Neural cell (in vitro differentiated cells): Measurements from ENCODE around the gene XBP1. TPM values are rescaled to one million over a fixed set of nuclear protein-coding genes. Genes with fewer than 3 reads are reported as not detected.

Source experiments
- H2AFZ ChIP-seq: fragments of 200-600, 300-800 bp; sonication (generic), shearing (Covaris generic); 2 replicates; pipeline ENCODE4 v1.6.0; 2014; ENCODE audit warnings: low read depth, mild to moderate bottlenecking, antibody characterized with exemption, low read length, moderate library complexity
- H3F3A ChIP-seq: fragments of 200-600 bp; shearing (Covaris generic); 2 replicates; pipeline ENCODE4 v1.6.1; 2016; ENCODE audit warnings: mild to moderate bottlenecking, moderate library complexity, mixed read lengths, antibody characterized with exemption, low read length; ENCODE audit not compliant: insufficient read depth, poor library complexity, severe bottlenecking
- H3K27ac ChIP-seq: fragments of 200-600, 300-800 bp; sonication (generic), shearing (Covaris generic); 2 replicates; pipeline ENCODE4 v1.5.1; 2014; ENCODE audit warnings: mild to moderate bottlenecking, low read length, moderate library complexity
- H3K27me3 ChIP-seq: fragments of 300-800, 200-600 bp; sonication (generic), shearing (Covaris generic); 2 replicates; pipeline ENCODE4 v1.6.0; 2014; ENCODE audit warnings: mild to moderate bottlenecking, low read depth, low read length, moderate library complexity; ENCODE audit not compliant: insufficient read depth
- H3K36me3 ChIP-seq: fragments of 300-800, 200-600 bp; sonication (generic), shearing (Covaris generic); 2 replicates; pipeline ENCODE4 v1.5.1; 2014; ENCODE audit warnings: mild to moderate bottlenecking, antibody characterized with exemption, low read length, moderate library complexity; ENCODE audit not compliant: insufficient read depth
- H3K4me2 ChIP-seq: fragments of 300-800, 200-600 bp; sonication (generic), shearing (Covaris generic); 2 replicates; pipeline ENCODE4 v1.6.0; 2014; ENCODE audit warnings: mild to moderate bottlenecking, low read length
- H3K4me3 ChIP-seq: fragments of 300-800, 200-600 bp; sonication (generic), shearing (Covaris generic); 2 replicates; pipeline ENCODE4 v1.5.1; 2014; ENCODE audit warnings: mild to moderate bottlenecking, low read length, moderate library complexity
- H3K79me2 ChIP-seq: fragments of 200-600 bp; shearing (Covaris generic); replicated peaks from 2 replicates; pipeline ENCODE4 v1.6.0; 2014; ENCODE audit warnings: mild to moderate bottlenecking, low read length, moderate library complexity; ENCODE audit not compliant: insufficient read depth
- H3K9ac ChIP-seq: fragments of 300-800, 200-600 bp; sonication (generic), shearing (Covaris generic); 2 replicates; pipeline ENCODE4 v1.6.1; 2016; ENCODE audit warnings: mild to moderate bottlenecking, low read length, mixed read lengths
- H3K9me2 ChIP-seq: fragments of 200-600 bp; shearing (Covaris generic); 2 replicates; pipeline ENCODE4 v1.6.1; 2016; ENCODE audit warnings: mild to moderate bottlenecking, low read length, mixed read lengths; ENCODE audit not compliant: insufficient read depth
- H3K9me3 ChIP-seq: fragments of 200-600, 300-800 bp; sonication (generic), shearing (Covaris generic); 2 replicates; pipeline ENCODE4 v1.6.1; 2016; ENCODE audit warnings: mild to moderate bottlenecking, mixed run types, low read length, moderate library complexity, mixed read lengths
- H4K20me1 ChIP-seq: fragments of 200-600 bp; shearing (Covaris generic); 2 replicates; pipeline ENCODE4 v1.6.1; 2016; ENCODE audit warnings: mild to moderate bottlenecking, mixed run types; ENCODE audit not compliant: insufficient read depth
- EZH2 ChIP-seq: fragments of 200-600, 300-800 bp; shearing (Covaris generic), sonication (generic); IDR thresholded peaks from 2 replicates; pipeline ENCODE4 v1.6.1; 2014; ENCODE audit warnings: antibody characterized with exemption, low read length, borderline replicate concordance, mild to moderate bottlenecking; ENCODE audit not compliant: insufficient read depth, poor library complexity, severe bottlenecking
- MXI1 ChIP-seq: fragments of 450-650 bp; conservative IDR thresholded peaks from 2 replicates; pipeline ENCODE4 v1.6.1; 2014; ENCODE audit warnings: antibody characterized with exemption, mild to moderate bottlenecking; ENCODE audit not compliant: poor library complexity, severe bottlenecking
- POLR2AphosphoS5 ChIP-seq: IDR thresholded peaks from 2 replicates; pipeline ENCODE4 v1.6.1; 2012
- SMC3 ChIP-seq: fragments of 450-650 bp; conservative IDR thresholded peaks from 2 replicates; pipeline ENCODE4 v1.6.1; 2014; ENCODE audit warnings: antibody characterized with exemption, mild to moderate bottlenecking, moderate library complexity; ENCODE audit not compliant: poor library complexity
- polyA plus RNA-seq: library from polyadenylated mRNA; depleted of rRNA; stranded (reverse); fragments of >200 nt; gene quantifications from 2 replicates; pipeline ENCODE4 v1.2.3, GENCODE V29; 2014
- TF ChIP-seq, protein P1 (sequence below): IDR thresholded peaks from 2 replicates; pipeline ENCODE4 v1.6.1; 2012; ENCODE audit warnings: borderline replicate concordance
- TF ChIP-seq, protein P2 (sequence below): fragments of 450-650 bp; IDR thresholded peaks from 2 replicates; pipeline ENCODE4 v1.5.1; 2014; ENCODE audit warnings: antibody characterized with exemption, mild to moderate bottlenecking, moderate library complexity; ENCODE audit not compliant: poor library complexity, severe bottlenecking

Gene XBP1
- polyA plus RNA-seq, 1 donor from 2014 or later = 19.0 TPM

DNA sequence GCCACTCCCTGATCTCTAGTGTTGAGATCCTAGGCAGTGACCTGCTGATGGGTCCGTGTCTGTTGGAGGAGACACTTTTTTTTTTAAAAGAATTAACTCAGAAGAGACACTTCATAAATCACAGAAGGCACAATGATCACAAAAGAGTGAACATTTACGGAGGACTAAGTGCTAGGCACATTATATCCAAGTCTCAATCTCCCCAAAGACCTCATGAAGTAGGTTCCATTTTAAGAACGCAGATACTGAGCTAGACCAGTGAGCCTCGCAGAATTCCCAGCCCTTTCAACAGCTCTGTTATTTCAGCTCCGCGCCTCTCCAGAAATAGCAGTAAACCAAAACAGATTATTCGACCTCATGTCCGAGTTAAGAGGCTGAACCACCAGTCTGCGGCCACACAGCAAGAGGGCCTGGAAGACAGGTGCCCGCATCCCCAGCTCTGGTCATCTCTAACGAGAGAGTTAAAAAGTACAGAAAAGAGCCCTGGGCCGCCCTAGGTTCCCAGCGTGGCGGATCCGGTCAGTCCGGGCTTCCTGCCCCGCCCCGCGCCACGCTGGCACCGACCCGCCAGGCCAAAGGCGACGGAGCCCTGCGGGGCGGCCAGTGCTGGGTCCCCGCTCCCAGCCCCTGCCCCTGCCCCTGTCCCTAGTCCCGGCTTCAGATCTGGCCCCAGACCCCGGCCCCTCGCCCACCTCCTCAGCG, 612 bp downstream of the XBP1 start:
- Histone ChIP-seq H3K9me3 (no peaks in the 10 kb centered on the region), H3K4me3 (peak overlapping the region; percentile 96), H3K79me2 (peaks cover 9% of the 10 kb centered on the region), H3K27ac (peak overlapping the region; percentile 29), H3K27me3 (no peaks in the 10 kb centered on the region), H2AFZ (peak overlapping the region; percentile 45), H3F3A (no peaks in the 10 kb centered on the region), H3K36me3 (no peaks in the 10 kb centered on the region), H3K4me2 (peak overlapping the region; percentile 70), H3K9me2 (no peaks in the 10 kb centered on the region), H4K20me1 (no peaks in the 10 kb centered on the region), H3K9ac (peak overlapping the region; percentile 74)
- no peak for TF ChIP-seq MXI1
- TF ChIP-seq EZH2 = no peak
- TF ChIP-seq POLR2AphosphoS5 = no peak

DNA sequence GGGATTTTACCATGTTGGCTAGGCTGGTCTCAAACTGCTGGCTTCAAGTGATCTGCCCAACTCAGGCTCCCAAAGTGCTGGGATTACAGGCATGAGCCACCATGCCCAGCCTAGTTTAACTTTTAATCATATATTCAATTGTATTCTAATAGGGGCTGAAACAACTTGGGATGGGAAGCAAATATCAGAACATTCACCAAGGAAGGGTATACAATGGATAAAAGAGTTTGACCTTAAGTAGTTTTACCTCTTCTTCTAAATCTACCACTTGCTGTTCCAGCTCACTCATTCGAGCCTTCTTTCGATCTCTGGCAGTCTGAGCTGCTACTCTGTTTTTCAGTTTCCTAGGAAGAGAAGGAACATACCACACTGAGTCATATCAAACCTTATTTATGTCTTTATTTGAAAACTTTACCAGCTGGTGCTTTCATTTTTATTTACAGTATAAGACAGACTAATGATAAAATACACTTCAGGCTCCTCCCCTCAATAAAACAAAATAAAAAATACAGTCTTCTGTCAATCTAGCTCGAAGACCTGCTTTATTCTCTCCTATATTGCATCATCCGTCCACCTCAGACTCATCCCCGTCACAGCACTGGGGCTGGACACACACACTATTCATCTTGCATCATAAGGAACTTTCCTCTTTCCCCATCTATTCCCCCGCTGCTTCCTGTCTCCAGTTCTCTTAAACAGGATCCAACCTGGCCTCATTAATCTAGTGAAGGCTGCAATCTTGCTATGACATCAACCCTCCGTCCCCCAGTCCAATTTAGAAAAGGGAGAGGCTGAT, 1.4 kb downstream of the XBP1 start:
- Histone ChIP-seq H3K4me3 (peak overlapping the region; percentile 96), H3K36me3 (no peaks in the 10 kb centered on the region), H4K20me1 (no peaks in the 10 kb centered on the region), H2AFZ (no peak overlapping the region), H3K79me2 (peaks cover 9% of the 10 kb centered on the region), H3K27ac (peak overlapping the region; percentile 29), H3K4me2 (peak overlapping the region; percentile 70), H3K9me2 (no peaks in the 10 kb centered on the region), H3F3A (no peaks in the 10 kb centered on the region), H3K27me3 (no peaks in the 10 kb centered on the region), H3K9me3 (no peaks in the 10 kb centered on the region), H3K9ac (peak overlapping the region; percentile 74)
- TF ChIP-seq, protein P1, sequence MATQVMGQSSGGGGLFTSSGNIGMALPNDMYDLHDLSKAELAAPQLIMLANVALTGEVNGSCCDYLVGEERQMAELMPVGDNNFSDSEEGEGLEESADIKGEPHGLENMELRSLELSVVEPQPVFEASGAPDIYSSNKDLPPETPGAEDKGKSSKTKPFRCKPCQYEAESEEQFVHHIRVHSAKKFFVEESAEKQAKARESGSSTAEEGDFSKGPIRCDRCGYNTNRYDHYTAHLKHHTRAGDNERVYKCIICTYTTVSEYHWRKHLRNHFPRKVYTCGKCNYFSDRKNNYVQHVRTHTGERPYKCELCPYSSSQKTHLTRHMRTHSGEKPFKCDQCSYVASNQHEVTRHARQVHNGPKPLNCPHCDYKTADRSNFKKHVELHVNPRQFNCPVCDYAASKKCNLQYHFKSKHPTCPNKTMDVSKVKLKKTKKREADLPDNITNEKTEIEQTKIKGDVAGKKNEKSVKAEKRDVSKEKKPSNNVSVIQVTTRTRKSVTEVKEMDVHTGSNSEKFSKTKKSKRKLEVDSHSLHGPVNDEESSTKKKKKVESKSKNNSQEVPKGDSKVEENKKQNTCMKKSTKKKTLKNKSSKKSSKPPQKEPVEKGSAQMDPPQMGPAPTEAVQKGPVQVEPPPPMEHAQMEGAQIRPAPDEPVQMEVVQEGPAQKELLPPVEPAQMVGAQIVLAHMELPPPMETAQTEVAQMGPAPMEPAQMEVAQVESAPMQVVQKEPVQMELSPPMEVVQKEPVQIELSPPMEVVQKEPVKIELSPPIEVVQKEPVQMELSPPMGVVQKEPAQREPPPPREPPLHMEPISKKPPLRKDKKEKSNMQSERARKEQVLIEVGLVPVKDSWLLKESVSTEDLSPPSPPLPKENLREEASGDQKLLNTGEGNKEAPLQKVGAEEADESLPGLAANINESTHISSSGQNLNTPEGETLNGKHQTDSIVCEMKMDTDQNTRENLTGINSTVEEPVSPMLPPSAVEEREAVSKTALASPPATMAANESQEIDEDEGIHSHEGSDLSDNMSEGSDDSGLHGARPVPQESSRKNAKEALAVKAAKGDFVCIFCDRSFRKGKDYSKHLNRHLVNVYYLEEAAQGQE = no peak
- TF ChIP-seq, protein P2, sequence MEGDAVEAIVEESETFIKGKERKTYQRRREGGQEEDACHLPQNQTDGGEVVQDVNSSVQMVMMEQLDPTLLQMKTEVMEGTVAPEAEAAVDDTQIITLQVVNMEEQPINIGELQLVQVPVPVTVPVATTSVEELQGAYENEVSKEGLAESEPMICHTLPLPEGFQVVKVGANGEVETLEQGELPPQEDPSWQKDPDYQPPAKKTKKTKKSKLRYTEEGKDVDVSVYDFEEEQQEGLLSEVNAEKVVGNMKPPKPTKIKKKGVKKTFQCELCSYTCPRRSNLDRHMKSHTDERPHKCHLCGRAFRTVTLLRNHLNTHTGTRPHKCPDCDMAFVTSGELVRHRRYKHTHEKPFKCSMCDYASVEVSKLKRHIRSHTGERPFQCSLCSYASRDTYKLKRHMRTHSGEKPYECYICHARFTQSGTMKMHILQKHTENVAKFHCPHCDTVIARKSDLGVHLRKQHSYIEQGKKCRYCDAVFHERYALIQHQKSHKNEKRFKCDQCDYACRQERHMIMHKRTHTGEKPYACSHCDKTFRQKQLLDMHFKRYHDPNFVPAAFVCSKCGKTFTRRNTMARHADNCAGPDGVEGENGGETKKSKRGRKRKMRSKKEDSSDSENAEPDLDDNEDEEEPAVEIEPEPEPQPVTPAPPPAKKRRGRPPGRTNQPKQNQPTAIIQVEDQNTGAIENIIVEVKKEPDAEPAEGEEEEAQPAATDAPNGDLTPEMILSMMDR = no peak
- no peak for TF ChIP-seq SMC3
